Muscle of arm (tissue), 12 donors: ENCODE results near the gene RBAK. TPM values are rescaled to one million over a fixed set of nuclear protein-coding genes. Genes with fewer than 3 reads are reported as not detected.

Experiments
- polyA plus RNA-seq, 12 donors: library from polyadenylated mRNA; unstranded; fragments of 120-200 nt; gene quantifications; one replicate each; pipeline ENCODE4 v1.2.1, GENCODE V29; 2013; ENCODE audit not compliant: insufficient read length in 12 of 12

The RBAK gene
- polyA plus RNA-seq, 12 donors, result 7.6 to 16.2 (median 13.4) TPM; not detected in 1

Other genes with a start within 250 kb of the RBAK start
- gene PAPOLB, start 183.8 kb upstream of the RBAK start, polyA plus RNA-seq, result under 1 TPM in 4 of 12 donors, not detected in 8; 0.04 to 0.12 (median 0.06) TPM
- 10 to 100 TPM in 1 of 12 donors, 1 to 10 TPM in 10, not detected in 1; 2.0 to 14.4 (median 3.5) TPM for gene RADIL, start 162.1 kb upstream of the RBAK start, polyA plus RNA-seq
- gene MMD2, start 86.7 kb upstream of the RBAK start, polyA plus RNA-seq, result under 1 TPM in 6 of 12 donors, not detected in 6; 0.07 to 0.59 (median 0.11) TPM
- gene WIPI2, start 144.4 kb downstream of the RBAK start, polyA plus RNA-seq, result 10 to 100 TPM in 11 of 12 donors, not detected in 1; 18.4 to 51.7 (median 41.7) TPM
- 10 to 100 TPM in 11 of 12 donors, not detected in 1; 17.5 to 54.3 (median 30.5) TPM for gene SLC29A4, start 237.1 kb downstream of the RBAK start, polyA plus RNA-seq